CD14-positive monocyte (primary cell): Measurements from ENCODE around the gene ARHGAP9. TPM values are rescaled to one million over a fixed set of nuclear protein-coding genes. Genes with fewer than 3 reads are reported as not detected.

Experiments
- DNase-seq, 3 donors: peaks; one replicate each; pipeline ENCODE4 v3.0.0-alpha.2; 2011 to 2022
- H2AFZ ChIP-seq: 2 replicates; pipeline ENCODE4 v1.6.0; 2012; ENCODE audit warnings: mild to moderate bottlenecking, low read depth, low read length, inconsistent platforms; ENCODE audit not compliant: insufficient read depth, poor library complexity, severe bottlenecking
- H3K27ac ChIP-seq, 2 donors: 1 replicate in 1 of 2; 2 replicates in 1 of 2; pipeline ENCODE4 v1.5.1; 2012 to 2013; ENCODE audit warnings: low read length in 2 of 2, control low read depth in 1 of 2, inconsistent platforms in 1 of 2, low read depth in 1 of 2, mild to moderate bottlenecking in 1 of 2
- H3K27me3 ChIP-seq, 2 donors: one replicate each; pipeline versions ENCODE4 v1.6.0 to v1.6.1; 2011 to 2013; ENCODE audit warnings: low read length in 2 of 2; ENCODE audit not compliant: control insufficient read depth in 2 of 2, insufficient read depth in 2 of 2
- H3K36me3 ChIP-seq, 2 donors: replicated peaks in 1 of 2; 1 replicate in 1 of 2; 2 replicates in 1 of 2; pipeline versions ENCODE4 v1.5.1 to v1.6.1; 2012 to 2013; ENCODE audit warnings: low read length in 2 of 2, control low read depth in 1 of 2, inconsistent platforms in 1 of 2, mild to moderate bottlenecking in 1 of 2; ENCODE audit not compliant: insufficient read depth in 2 of 2, control insufficient read depth in 1 of 2
- H3K4me1 ChIP-seq, 2 donors: 1 replicate in 1 of 2; 2 replicates in 1 of 2; pipeline versions ENCODE4 v1.5.1 to v1.6.1; 2012 to 2013; ENCODE audit warnings: low read length in 2 of 2, control low read depth in 1 of 2, inconsistent platforms in 1 of 2, mild to moderate bottlenecking in 1 of 2, moderate library complexity in 1 of 2; ENCODE audit not compliant: insufficient read depth in 2 of 2, control insufficient read depth in 1 of 2
- H3K4me2 ChIP-seq: replicated peaks from 2 replicates; pipeline ENCODE3; 2012; ENCODE audit warnings: low read length, moderate library complexity, mild to moderate bottlenecking; ENCODE audit not compliant: poor library complexity, severe bottlenecking; ENCODE audit errors: extremely low read depth
- H3K4me3 ChIP-seq, 3 experiments: fragments of 200-600 bp in 1 of 3; sonication (generic) in 1 of 3; replicated peaks in 1 of 3; 1 replicate in 2 of 3; 2 replicates in 1 of 3; pipeline ENCODE4 v1.5.1; 2011 to 2013; ENCODE audit warnings: low read length in 3 of 3, mild to moderate bottlenecking in 3 of 3, control low read depth in 2 of 3, low read depth in 2 of 3, inconsistent platforms in 1 of 3, moderate library complexity in 1 of 3
- H3K79me2 ChIP-seq: 2 replicates; pipeline ENCODE4 v1.6.0; 2012; ENCODE audit warnings: mild to moderate bottlenecking, control low read depth, inconsistent platforms, low read length, moderate library complexity; ENCODE audit not compliant: insufficient read depth
- H3K9ac ChIP-seq: 2 replicates; pipeline ENCODE4 v1.6.0; 2017; ENCODE audit warnings: low read length, mild to moderate bottlenecking; ENCODE audit not compliant: insufficient read depth, poor library complexity, severe bottlenecking
- H3K9me3 ChIP-seq, 2 donors: replicated peaks in 1 of 2; 1 replicate in 1 of 2; 2 replicates in 1 of 2; pipeline versions ENCODE4 v1.5.1 to v1.6.1; 2012 to 2013; ENCODE audit warnings: low read length in 2 of 2, control low read depth in 1 of 2; ENCODE audit not compliant: control insufficient read depth in 1 of 2, insufficient read depth in 1 of 2
- H4K20me1 ChIP-seq: 2 replicates; pipeline ENCODE4 v1.6.0; 2012; ENCODE audit warnings: mild to moderate bottlenecking, low read length, control low read depth, moderate library complexity; ENCODE audit not compliant: insufficient read depth
- H3K27ac Mint-ChIP-seq, 7 donors: one replicate each; pipeline ENCODE4 v1.8.0; 2020; ENCODE audit warnings: mild to moderate bottlenecking in 7 of 7, mixed read lengths in 7 of 7, moderate library complexity in 6 of 7, inconsistent platforms in 2 of 7
- H3K27me3 Mint-ChIP-seq, 3 donors: one replicate each; pipeline ENCODE4 v1.8.0; 2021 to 2022; ENCODE audit warnings: low read depth in 3 of 3, mild to moderate bottlenecking in 3 of 3, mixed read lengths in 3 of 3, moderate library complexity in 3 of 3, inconsistent platforms in 1 of 3
- H3K36me3 Mint-ChIP-seq, 2 donors: one replicate each; pipeline ENCODE4 v1.8.0; 2020; ENCODE audit warnings: mixed read lengths in 2 of 2, inconsistent platforms in 1 of 2, mild to moderate bottlenecking in 1 of 2
- H3K4me1 Mint-ChIP-seq: one replicate; pipeline ENCODE4 v1.8.0; 2020; ENCODE audit warnings: mild to moderate bottlenecking, mixed read lengths
- H3K4me3 Mint-ChIP-seq, 2 donors: one replicate each; pipeline ENCODE4 v1.8.0; 2020; ENCODE audit warnings: mild to moderate bottlenecking in 2 of 2, mixed read lengths in 2 of 2, moderate library complexity in 1 of 2
- H3K9me3 Mint-ChIP-seq, 7 donors: one replicate each; pipeline ENCODE4 v1.8.0; 2020 to 2022; ENCODE audit warnings: mixed read lengths in 7 of 7, mild to moderate bottlenecking in 6 of 7, moderate library complexity in 6 of 7, inconsistent platforms in 2 of 7
- WGBS: methylation state at CpG from one replicate; pipeline ENCODE4 v1.1.5; 2013; ENCODE audit warnings: missing lambda C conversion rate; ENCODE audit not compliant: insufficient coverage; 5-methylcytosine and 5-hydroxymethylcytosine counted together
- intact Hi-C, 2 donors: fragments of 100-400 bp; cut with micrococcal nuclease; formaldehyde crosslinking; loops; one replicate each; pipeline versions ENCODE4 v1.15.0 to v1.15.1; 2023
- polyA plus RNA-seq, 3 donors: library from polyadenylated mRNA; depleted of rRNA in 1 of 3; unstranded in 2 of 3; stranded (reverse) in 1 of 3; fragments of 300-500 nt in 2 of 3; fragments of >200 nt in 1 of 3; fragmentation: Illumina TruSeq in 2 of 3; gene quantifications; 1 replicate in 2 of 3; 2 replicates in 1 of 3; pipeline ENCODE4 v1.2.3, GENCODE V29; 2012 to 2021
- TF ChIP-seq, protein P1 (sequence below): fragments of 200-600 bp; IDR thresholded peaks from one replicate; pipeline ENCODE4 v1.8.0; 2022; ENCODE audit warnings: antibody characterized with exemption, mild to moderate bottlenecking

The ARHGAP9 gene
- polyA plus RNA-seq, 3 donors, result 211 to 581 (median 213) TPM

- Histone ChIP-seq H3K79me2 (peaks cover 38% of the 10 kb centered on the region), H3K36me3 (no peaks in the 10 kb centered on the region), H3K27me3 (no peaks in the 10 kb centered on the region), H3K27ac (no peak overlapping the region), H4K20me1 (no peaks in the 10 kb centered on the region), H2AFZ (no peak overlapping the region), H3K4me2 (no peak overlapping the region), H3K9ac (no peak overlapping the region), H3K4me1 (peaks cover 29 to 41% of the 10 kb centered on the region in 2 donors), H3K4me3 (no peak overlapping the region), H3K9me3 (no peaks in the 10 kb centered on the region)
- WGBS, result no CpG with 5 or more reads among the region's 1 CpG
- Mint-ChIP-seq H3K36me3 (peaks cover 9 to 19% of the 10 kb centered on the region in 2 donors), H3K9me3 (no peaks in the 10 kb centered on the region), H3K27me3 (peaks cover 0 to 2% (median 0%) of the 10 kb centered on the region in 3 donors), H3K4me3 (no peak overlapping the region), H3K27ac (peak overlapping the region in 2 of 7 donors; percentile 4 to 48), H3K4me1 (peaks cover 42% of the 10 kb centered on the region)
- TF ChIP-seq, protein P1, sequence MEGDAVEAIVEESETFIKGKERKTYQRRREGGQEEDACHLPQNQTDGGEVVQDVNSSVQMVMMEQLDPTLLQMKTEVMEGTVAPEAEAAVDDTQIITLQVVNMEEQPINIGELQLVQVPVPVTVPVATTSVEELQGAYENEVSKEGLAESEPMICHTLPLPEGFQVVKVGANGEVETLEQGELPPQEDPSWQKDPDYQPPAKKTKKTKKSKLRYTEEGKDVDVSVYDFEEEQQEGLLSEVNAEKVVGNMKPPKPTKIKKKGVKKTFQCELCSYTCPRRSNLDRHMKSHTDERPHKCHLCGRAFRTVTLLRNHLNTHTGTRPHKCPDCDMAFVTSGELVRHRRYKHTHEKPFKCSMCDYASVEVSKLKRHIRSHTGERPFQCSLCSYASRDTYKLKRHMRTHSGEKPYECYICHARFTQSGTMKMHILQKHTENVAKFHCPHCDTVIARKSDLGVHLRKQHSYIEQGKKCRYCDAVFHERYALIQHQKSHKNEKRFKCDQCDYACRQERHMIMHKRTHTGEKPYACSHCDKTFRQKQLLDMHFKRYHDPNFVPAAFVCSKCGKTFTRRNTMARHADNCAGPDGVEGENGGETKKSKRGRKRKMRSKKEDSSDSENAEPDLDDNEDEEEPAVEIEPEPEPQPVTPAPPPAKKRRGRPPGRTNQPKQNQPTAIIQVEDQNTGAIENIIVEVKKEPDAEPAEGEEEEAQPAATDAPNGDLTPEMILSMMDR, result no peak
- DNase-seq, result no peak
- intact Hi-C loops, result no loop called here
Observed at GRCh38 chr12:57481671-57482070, 2.0 kb upstream of the ARHGAP9 start.

GRCh38 chr12:57479043-57479375 lies 657 bp downstream of the ARHGAP9 start:
- H3K4me1 ChIP-seq, result peaks cover 47 to 65% of the 10 kb centered on the region in 2 donors
- H3K4me3 ChIP-seq, result peak overlapping the region in 1 of 3 experiments; percentile 100
- H3K4me2 ChIP-seq, result peak overlapping the region; percentile 89
- peak overlapping the region; percentile 62 to 83 for H3K27ac ChIP-seq
- peaks cover 0 to 1% (median 0%) of the 10 kb centered on the region in 7 donors for H3K9me3 Mint-ChIP-seq
- peaks cover 65% of the 10 kb centered on the region for H3K79me2 ChIP-seq
- peaks cover 60% of the 10 kb centered on the region for H3K4me1 Mint-ChIP-seq
- no peaks in the 10 kb centered on the region for H3K27me3 ChIP-seq
- intact Hi-C loops, result loop anchor here (5.0 to 10.0 kb wide), 4 partner anchors 43 to 146 kb away; partner anchors contain the start of genes DCTN2 (in 2 of the 2), DDIT3 (in 1 of the 2) and MBD6 (in 1 of the 2)
- H3K36me3 Mint-ChIP-seq, result peaks cover 20 to 33% of the 10 kb centered on the region in 2 donors
- TF ChIP-seq, protein P1, result no peak
- peaks cover 26% of the 10 kb centered on the region for H4K20me1 ChIP-seq
- peak overlapping the region; percentile 72 for H2AFZ ChIP-seq
- peaks cover 0 to 2% (median 0%) of the 10 kb centered on the region in 3 donors for H3K27me3 Mint-ChIP-seq
- peak overlapping the region; percentile 97 to 99 for H3K4me3 Mint-ChIP-seq
- 84% methylated on average over 5 of the region's 10 CpGs for WGBS
- peak overlapping the region; percentile 86 to 97 (median 96) for H3K27ac Mint-ChIP-seq
- peaks cover 12 to 17% of the 10 kb centered on the region in 2 donors for H3K36me3 ChIP-seq
- peak overlapping the region; percentile 83 for H3K9ac ChIP-seq
- no peak for DNase-seq
- no peaks in the 10 kb centered on the region for H3K9me3 ChIP-seq
